ENCODE results near the gene STK25.
"Not testable (repeated sequence)": the region's sequence is repeated elsewhere in the genome, so short reads cannot be mapped to it uniquely, and the experiment has no call there.

STK25 gene

GRCh38 chr2:241539616-241540374 is 31.4 kb upstream of the STK25 start:
- no peak for DNase-seq

- DNase-seq, result no peak
These were observed 30.6 kb upstream of the STK25 start for GRCh38 chr2:241538838-241539615.

GRCh38 chr2:241535871-241536655 is 27.7 kb upstream of the STK25 start:
- DNase-seq, result no peak

DNA sequence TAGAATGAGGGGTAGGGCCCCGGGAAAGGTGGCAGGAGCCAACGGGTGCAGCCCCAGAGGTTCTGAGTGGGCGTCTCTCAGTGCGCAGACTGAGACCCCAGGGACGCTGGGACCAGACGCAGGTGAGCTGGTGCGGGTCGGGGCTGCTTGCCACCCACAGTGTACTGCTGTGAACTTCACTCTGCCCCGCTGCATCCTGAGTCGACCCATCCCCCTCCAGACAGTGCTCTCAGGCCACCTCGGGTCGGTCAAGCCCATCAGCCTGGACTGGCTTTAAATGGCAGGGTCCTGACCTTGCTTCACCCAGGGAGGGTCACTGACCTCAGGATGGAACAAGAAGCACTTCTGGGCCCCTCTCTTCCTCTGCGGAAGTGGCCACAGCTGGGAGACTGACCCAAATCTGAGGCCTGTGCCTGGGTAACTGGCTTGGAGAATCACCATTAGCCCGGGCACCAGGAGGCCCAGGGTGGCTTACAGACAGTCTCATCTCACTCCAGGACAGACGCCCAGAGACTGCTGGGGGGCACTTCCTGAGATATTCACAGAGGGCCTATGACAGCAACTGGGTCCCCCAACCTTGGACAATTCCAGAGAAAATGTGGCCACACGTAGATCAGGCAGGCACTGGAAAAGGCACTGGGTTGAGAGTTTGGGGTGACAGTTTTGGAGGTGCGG is 26.5 kb upstream of the STK25 start:
- no peak for DNase-seq

GRCh38 chr2:241534293-241534692 is 25.9 kb upstream of the STK25 start:
- no peak for DNase-seq

DNA sequence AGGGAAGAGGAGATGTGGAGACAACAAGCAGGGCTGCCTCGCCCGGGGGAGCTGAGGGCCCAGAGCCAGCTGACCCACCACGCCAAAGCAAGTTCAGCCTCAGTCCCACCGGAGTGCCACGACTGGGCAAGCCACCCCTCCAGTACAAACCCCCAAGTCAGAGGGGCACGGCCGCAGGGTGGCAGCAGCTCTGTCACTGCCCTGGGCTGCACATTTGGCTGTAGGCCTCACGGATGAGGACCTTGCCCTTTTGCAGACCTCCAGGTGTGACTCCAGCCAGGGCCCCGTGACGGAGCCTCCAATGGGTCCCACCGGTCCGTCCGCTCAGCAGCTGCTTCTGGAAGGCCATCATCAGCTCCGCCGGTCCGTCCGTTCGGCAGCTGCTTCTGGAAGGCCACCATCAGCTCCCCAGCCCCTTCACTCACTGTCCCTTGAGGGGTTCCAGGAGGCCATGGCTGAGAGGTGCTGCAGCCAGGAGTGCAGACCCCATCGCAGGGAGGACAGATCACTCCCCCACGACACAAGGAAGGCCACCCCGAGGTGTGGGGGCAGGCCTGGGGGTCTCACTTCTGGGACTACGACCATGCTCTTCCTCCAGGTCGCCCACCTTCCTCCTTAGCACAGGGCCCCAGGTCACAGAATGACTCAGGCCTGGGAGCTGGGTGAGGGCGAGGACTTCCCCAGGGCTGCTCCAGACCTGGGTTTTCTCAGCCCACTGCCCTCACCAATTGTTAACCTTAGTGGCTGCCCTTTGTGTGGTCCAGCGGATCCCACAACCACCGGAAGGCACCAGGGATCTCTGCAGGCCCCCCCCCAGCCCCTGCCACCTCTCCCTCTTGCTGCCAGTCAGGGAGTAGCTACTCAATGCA is 24.6 kb upstream of the STK25 start:
- no peak for DNase-seq

DNA sequence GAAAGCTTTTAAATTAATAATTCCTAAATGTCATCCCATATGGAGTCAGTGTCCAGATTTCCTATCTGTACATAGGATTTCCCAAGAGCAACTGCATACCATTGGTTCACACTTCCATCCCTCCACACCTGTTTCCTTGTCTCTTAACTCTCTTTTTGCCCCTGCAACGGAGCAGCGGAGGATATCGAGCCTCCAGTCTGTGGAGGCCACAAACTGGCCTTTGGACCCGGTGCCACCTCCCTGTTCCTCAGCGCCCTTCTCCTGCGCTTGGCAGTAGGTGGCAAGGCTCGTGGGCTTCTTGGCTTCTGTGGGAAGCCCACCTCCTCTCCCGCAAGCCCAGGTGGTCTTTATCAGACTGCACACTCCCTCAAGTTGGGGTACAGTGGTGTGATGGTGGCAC is 23.8 kb upstream of the STK25 start:
- DNase-seq, result no peak

DNA sequence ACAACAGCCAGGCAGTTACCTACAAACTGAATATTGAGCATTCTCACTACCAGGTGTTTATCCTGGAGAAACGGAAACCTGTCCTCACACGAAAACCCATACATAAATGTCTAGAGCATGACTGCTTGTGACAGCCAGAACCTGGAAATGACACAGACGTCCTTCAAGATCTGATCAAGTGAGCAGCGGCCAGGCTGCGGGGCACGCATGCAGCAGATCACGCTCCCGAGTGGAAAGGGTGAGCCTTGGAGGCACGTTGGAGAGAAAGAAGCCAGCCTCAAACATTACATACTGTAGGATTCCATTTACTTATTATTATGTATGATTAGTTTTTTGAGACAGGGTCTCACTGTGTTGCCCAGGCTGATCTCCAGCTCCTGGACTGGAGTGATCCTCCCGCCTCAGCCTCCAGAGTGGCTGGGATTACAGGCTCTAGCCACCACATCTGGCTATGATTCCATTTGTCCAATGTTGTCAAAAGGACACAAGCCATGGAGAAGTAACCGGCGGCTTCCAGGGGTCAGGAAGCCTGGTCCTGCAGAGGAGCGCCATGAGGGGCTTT is 22.9 kb upstream of the STK25 start:
- DNase-seq, result no peak

GRCh38 chr2:241530571-241530970 is 22.2 kb upstream of the STK25 start:
- DNase-seq, result no peak

DNA sequence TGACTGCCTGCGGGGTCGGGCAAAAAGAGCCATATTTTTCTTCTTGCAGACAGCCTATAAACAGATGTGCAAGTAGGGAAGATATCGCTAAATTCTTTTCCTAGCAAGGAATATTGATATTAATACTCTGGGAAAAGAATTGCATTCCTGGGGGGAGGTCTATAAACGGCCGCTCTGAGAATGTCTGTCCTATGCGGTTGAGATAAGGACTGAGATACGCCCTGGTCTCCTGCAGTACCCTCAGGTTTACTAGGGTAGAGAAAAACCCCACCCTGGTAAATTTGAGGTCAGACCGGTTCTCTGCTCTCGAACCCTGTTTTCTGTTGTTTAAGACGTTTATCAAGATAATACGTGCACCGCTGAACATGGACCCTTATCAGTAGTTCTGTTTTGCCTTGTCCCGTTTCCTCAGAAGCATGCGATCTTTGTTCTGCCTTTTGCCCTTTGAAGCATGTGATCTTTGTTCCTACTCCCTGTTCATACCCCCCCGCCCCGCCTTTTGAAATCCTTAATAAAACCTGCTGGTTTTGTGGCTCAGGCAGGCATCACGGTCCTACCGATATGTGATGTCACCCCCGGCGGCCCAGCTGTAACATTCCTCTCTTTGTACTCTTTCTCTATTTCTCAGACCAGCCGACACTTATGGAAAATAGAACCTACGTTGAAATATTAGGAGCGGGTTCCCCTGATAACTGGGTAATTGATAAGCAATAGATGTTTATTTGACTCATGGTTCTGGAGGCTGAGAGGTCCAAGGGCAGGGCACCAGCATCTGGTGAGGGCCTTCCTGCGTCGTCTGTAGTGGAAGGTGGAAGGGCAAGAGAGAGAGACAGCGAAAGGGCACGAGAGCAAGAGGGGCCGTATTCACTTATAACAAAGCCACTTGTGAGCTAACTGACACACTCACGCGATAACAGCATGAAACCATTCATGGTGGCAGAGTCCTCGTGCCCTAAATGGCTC is 17.7 kb upstream of the STK25 start:
- DNase-seq, result not testable (repeated sequence)

DNA sequence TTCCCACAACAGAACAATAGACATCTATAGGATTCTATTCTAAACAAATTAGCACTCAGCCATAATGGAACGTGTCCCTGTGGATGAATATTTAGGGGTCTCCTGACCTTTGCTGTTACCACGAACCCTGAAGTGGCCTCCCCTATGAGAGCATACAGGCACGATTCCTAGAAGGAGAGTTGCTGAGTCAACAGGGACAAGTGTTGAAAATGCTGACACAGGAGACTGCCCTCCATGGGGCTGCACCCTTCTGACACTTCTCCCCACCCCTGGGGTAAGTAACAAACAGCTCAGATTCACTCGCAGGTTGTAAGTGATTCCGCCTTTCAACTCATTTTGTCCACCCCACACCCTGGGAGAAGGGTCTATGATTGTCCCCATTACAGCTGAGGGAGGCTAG is 14.1 kb upstream of the STK25 start:
- DNase-seq, result no peak

- DNase-seq, result no peak
These were observed 11.3 kb upstream of the STK25 start for GRCh38 chr2:241519669-241520068.

- DNase-seq, result no peak
These were observed 8.9 kb upstream of the STK25 start for GRCh38 chr2:241517297-241517696.

DNA sequence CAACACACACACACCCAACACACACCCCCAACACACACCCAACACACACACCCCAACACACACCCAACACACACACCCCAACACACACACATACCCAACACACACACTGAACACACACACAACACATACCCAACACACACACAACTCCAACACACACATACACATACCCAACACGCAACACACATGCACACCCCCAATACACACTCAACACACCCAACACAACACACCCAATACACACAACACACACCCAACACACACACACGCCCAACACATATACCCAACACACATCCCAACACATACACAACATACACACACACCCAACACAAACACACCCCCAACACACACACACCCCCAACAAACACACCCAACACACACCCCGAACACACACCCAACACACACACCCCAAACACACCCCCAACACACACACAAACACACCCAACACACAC is 8.2 kb upstream of the STK25 start:
- no peak for DNase-seq

DNA sequence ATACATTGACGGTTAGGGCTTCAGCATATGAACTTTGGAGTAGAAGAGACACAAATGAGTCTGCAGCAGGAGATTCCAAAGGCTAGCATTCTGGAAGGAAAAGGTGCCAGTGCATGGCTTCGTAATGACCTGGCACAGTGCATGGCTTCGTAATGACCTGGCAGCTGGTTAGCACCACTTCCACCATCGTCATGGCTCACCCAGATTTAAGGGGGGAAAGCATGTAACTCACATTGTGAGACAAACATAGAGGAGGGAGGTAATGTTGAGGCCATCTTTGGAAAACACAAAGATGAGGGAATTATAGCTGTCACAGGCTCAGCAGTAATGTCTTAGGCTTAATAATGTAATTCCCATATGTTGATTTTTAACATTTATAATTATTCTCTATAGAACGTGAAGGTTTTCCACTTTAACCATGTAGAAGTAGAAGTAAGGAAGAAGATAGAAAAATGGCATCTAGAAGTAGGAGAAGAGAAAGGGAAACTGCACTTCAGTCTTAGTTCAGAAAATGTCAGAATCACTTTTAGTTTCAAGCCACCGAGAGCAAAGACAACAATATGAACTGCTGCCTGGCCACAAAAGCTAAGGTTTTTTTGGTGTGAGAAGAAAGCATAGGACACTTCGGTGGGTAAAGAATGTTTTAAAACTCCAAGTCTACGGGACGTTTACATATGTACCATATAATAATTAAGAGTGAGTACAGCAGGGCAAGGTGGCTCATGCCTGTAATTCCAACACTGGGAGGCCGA is 6.8 kb upstream of the STK25 start:
- DNase-seq, result no peak

- DNase-seq, result no peak
These were observed 6.2 kb upstream of the STK25 start for GRCh38 chr2:241514553-241514952.

DNA sequence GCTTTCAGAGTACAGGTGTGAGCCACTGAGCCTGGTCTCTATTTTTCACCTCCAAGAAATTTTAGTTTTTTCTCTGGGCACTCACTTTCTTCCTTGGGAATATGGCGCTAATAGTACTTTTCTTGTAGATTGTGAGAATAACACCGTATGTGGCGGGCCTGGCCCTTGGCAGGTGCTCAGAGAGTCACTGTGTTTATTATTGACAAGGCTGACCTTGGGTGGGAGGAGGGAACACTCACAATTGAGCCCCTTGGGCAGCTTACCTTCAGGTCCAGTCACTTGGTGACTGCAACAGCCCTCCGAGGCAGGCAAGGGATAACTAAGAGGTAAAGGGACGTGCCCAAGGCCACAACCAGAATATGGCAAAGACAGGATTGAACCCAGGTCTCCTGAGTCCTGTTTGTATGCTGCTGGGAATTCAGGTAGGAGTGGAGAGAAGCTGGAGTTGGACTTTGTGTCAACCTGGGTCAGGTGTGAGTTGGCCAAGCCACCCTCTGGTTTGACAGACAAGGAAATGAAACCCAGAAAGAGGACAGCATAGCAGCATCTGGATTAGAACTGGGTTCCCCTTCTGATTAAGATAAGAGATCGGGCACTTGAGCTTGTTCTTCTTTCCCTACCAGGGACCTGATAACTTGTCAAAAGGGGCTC is 2.8 kb upstream of the STK25 start:
- DNase-seq, result no peak

DNA sequence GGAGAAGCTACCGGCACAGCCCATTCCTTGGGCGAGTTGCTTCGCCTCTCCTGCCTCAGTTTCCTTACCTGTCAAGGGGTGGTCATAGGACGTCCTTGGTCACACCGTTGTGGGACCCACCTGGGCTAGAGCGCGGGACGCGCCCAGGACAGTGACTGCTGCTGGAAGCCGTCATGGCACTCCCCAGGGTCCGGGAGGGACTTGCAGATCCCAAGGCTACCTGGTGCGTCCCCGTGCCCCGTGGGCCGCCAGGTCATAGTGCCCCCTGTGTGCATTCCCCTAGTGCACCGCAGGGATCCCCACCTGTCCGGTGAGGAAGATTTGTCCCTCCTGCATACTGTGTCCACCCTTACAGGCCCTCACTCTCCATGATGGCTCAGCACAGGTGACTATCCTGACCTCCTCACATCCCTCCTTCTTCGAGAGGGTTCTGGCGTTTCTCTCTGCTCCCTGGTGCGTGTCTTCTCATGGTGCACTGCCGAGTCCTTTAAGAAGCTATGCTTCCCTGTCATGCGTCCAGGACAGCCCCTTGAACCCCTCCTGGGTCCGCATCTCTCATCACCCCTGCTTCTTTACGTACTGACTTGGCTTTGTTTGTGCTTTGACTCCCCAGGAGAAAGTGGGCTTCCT is 886 bp upstream of the STK25 start:
- DNase-seq, result no peak

Data from NCI-H2171 (cell line).